ENCODE results near the gene UNK. TPM values are rescaled to one million over a fixed set of nuclear protein-coding genes. Genes with fewer than 3 reads are reported as not detected.

Gene UNK
- total and polyA plus RNA-seq, 7 donors: 12.7 to 29.6 (median 23.5) TPM

DNA sequence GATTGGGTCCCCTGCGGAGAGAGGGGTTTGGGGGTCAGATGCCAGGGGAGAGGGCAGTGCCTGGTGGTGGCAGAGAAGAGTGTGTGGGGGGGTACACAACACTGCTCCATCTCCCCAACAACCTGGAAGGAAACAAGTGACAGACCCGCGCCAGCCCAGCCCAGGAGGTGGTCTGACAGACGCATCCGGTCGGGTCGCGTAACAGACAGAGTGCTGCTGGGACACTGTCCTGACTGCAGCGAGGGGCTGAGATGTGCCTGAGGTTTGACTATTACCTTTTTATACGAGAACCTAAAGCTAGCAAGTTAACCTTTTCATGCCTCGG is 43.4 kb downstream of the UNK start:
- Histone ChIP-seq H3K36me3 (peaks cover 8 to 41% (median 12%) of the 10 kb centered on the region in 4 donors), H3K27ac (peak overlapping the region; percentile 72 to 86 (median 85)), H3K9me3 (no peaks in the 10 kb centered on the region), H3K27me3 (no peaks in the 10 kb centered on the region), H3K4me3 (peak overlapping the region; percentile 22 to 49 (median 43)), H3K4me1 (peaks cover 0 to 24% (median 17%) of the 10 kb centered on the region in 4 donors)
- TF ChIP-seq POLR2AphosphoS5 (IDR thresholded peaks at IDR 0.05) (no peak), POLR2A (IDR thresholded peaks at IDR 0.05) (no peak), EP300 (IDR thresholded peaks at IDR 0.05) (no peak)
- TF ChIP-seq, protein P1, sequence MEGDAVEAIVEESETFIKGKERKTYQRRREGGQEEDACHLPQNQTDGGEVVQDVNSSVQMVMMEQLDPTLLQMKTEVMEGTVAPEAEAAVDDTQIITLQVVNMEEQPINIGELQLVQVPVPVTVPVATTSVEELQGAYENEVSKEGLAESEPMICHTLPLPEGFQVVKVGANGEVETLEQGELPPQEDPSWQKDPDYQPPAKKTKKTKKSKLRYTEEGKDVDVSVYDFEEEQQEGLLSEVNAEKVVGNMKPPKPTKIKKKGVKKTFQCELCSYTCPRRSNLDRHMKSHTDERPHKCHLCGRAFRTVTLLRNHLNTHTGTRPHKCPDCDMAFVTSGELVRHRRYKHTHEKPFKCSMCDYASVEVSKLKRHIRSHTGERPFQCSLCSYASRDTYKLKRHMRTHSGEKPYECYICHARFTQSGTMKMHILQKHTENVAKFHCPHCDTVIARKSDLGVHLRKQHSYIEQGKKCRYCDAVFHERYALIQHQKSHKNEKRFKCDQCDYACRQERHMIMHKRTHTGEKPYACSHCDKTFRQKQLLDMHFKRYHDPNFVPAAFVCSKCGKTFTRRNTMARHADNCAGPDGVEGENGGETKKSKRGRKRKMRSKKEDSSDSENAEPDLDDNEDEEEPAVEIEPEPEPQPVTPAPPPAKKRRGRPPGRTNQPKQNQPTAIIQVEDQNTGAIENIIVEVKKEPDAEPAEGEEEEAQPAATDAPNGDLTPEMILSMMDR (IDR thresholded peaks at IDR 0.05): no peak
- intact Hi-C loops (cut with DNase I): loop anchor here (5.0 to 10.0 kb wide), 2 partner anchors 66 to 257 kb away; no protein-coding TSS in a partner anchor
- DNase-seq: no peak
- WGBS, 2 donors: 61 to 68% methylated on average over 11 of the region's 11 CpGs

DNA sequence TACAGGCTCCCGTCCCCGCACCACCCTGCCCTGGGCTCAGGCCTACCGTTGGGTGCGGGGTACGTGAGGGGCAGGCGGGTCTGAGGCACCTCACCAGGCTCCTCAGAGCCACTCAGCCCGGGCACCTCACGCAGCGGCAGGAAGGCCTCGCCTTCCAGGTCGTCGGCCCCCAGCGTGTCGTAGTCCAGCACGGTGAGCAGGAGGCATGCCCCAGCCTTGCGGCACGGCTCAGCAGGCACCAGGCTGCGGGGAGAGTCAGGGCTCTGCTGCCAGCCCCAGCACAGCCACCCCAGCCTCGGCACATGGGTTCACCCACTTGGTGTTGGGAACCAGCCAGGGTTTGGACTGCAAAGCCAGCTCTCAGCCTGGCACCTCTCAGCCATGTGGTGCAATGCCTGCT is 44.1 kb downstream of the UNK start:
- Histone ChIP-seq H3K27ac (peak overlapping the region in 3 of 4 donors; percentile 85 to 86 (median 85)), H3K36me3 (peaks cover 1 to 36% (median 5%) of the 10 kb centered on the region in 4 donors), H3K4me1 (peaks cover 0 to 24% (median 18%) of the 10 kb centered on the region in 4 donors), H3K27me3 (no peaks in the 10 kb centered on the region), H3K4me3 (no peak overlapping the region), H3K9me3 (no peaks in the 10 kb centered on the region)
- no peak for DNase-seq
- 93% methylated on average over 19 of the region's 19 CpGs for WGBS, 2 donors
- intact Hi-C loops (cut with DNase I): loop anchor here (5.0 to 10.0 kb wide), 2 partner anchors 66 to 256 kb away; no protein-coding TSS in a partner anchor
- TF ChIP-seq POLR2AphosphoS5 (IDR thresholded peaks at IDR 0.05) (no peak), EP300 (IDR thresholded peaks at IDR 0.05) (no peak), POLR2A (IDR thresholded peaks at IDR 0.05) (no peak)
- TF ChIP-seq, protein P1 (IDR thresholded peaks at IDR 0.05): no peak

DNA sequence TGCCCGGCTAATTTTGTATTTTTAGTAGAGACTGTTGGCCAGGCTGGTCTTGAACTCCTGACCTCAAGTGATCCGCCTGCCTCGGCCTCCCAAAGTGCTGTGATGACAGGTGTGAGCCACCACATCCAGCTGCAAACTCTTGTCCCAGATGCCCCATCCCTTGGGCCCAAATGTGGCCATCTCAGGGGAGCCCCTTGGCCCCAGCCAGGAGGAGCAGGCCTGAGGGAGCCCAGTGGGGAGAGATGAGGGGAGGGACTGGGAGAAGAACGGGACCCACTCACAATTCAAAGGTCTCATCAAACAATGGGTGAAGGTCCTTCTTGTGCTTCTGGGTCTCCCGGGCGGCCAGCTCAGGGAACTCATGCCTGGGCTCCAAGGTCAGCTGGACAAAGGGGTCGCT is 45.1 kb downstream of the UNK start:
- H3K9me3 ChIP-seq: no peaks in the 10 kb centered on the region
- H3K36me3 ChIP-seq: peaks cover 0 to 33% (median 0%) of the 10 kb centered on the region in 4 donors
- no peaks in the 10 kb centered on the region for H3K27me3 ChIP-seq
- H3K4me3 ChIP-seq: no peak overlapping the region
- no peak overlapping the region for H3K27ac ChIP-seq
- no peak for TF ChIP-seq POLR2AphosphoS5 (IDR thresholded peaks at IDR 0.05)
- no peak for TF ChIP-seq POLR2A (IDR thresholded peaks at IDR 0.05)
- TF ChIP-seq EP300 (IDR thresholded peaks at IDR 0.05): no peak
- H3K4me1 ChIP-seq: peaks cover 0 to 24% (median 18%) of the 10 kb centered on the region in 4 donors
- intact Hi-C loops (cut with DNase I): loop anchor here (5.0 to 10.0 kb wide), 2 partner anchors 67 to 255 kb away; no protein-coding TSS in a partner anchor
- WGBS, 2 donors: 81 to 93% methylated on average over 7 of the region's 7 CpGs
- no peak for DNase-seq

DNA sequence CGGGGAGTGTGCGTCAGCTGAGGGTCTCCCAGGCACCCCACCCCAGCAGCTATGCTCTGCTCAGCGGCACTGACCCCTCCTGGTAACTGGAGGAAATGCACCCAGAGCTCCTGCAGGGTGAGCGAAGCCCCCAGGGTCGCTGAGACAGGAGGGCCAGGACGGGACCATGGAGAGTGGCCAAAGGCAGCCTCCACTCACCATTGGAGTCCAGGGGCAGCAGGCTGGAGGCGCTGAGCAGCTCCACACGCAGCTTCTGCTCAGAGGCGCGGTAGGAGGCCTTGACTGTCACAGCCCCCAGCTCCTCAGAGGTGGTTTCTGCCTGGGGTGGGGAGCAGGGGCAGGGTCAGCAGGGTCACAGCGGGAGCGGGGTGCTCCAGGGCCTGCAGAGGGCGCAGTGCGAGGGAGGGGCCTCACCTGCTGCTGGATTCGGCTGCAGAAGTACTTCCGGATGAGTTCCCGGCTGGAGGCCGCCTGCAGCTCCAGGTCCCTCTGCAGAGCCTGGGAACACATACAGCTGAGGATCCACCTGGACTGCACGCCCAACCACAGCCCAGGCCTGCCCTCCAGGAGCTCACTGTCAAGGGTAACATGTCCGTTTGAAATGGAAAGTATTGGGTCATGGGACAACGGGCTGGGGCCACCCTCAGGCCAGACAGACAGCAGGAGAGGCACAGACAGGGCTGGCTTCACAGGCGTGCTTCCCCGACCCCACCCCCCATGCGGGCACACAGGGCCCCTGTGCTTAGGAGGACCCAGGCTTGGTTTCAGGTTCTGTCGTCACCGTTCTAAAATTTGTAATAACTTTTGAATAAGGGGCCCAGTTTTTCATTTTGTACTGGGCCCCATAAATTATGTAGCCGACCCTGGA is 45.8 kb downstream of the UNK start:
- peak; percentile 63 for DNase-seq
- 42 to 81% methylated on average over 27 of the region's 27 CpGs for WGBS, 2 donors
- intact Hi-C loops (cut with DNase I): no loop called here
- Histone ChIP-seq H3K4me3 (no peak overlapping the region), H3K27me3 (no peaks in the 10 kb centered on the region), H3K9me3 (no peaks in the 10 kb centered on the region), H3K36me3 (peaks cover 0 to 26% (median 0%) of the 10 kb centered on the region in 4 donors), H3K27ac (no peak overlapping the region), H3K4me1 (peaks cover 0 to 28% (median 23%) of the 10 kb centered on the region in 4 donors)
- TF ChIP-seq POLR2A (IDR thresholded peaks at IDR 0.05): no peak
- TF ChIP-seq, protein P1 (IDR thresholded peaks at IDR 0.05): peak in 2 of 4 experiments; percentile 23 to 38
- no peak for TF ChIP-seq POLR2AphosphoS5 (IDR thresholded peaks at IDR 0.05)

DNA sequence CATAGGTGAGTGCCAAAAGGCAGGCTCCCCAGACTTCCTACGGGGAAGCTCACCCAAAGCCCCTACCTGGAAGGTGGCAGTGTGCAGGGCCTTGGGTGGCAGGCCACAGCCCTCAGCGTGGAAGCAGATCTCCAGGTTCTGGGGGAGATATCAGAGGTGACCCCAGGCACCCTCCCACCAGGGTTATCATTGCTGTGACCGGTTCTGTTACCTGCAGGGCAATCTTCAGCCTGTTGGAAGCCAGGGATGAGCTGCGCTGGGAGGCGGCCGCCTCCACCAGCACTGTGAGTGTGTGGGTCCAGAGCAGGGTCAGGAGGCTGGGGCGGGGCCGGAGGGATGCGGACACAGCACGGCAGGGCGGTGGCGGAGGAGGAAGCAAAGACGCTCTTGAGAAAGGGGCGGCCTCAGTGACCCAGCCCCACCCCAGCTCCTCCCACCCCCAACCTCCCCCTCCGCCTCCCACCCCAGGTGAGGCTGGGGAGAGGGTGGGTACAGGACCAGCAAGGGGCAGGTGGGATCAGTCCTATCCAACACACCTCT is 46.5 kb downstream of the UNK start:
- Histone ChIP-seq H3K4me3 (no peak overlapping the region), H3K36me3 (peaks cover 0 to 26% (median 0%) of the 10 kb centered on the region in 4 donors), H3K4me1 (peaks cover 0 to 31% (median 28%) of the 10 kb centered on the region in 4 donors), H3K27me3 (no peaks in the 10 kb centered on the region), H3K9me3 (no peaks in the 10 kb centered on the region), H3K27ac (peak overlapping the region in 1 of 4 donors; percentile 70)
- DNase-seq: no peak
- intact Hi-C loops (cut with DNase I): no loop called here
- TF ChIP-seq, protein P1 (IDR thresholded peaks at IDR 0.05): no peak
- no peak for TF ChIP-seq POLR2AphosphoS5 (IDR thresholded peaks at IDR 0.05)
- no peak for TF ChIP-seq EP300 (IDR thresholded peaks at IDR 0.05)
- no peak for TF ChIP-seq POLR2A (IDR thresholded peaks at IDR 0.05)
- 34 to 75% methylated on average over 15 of the region's 15 CpGs for WGBS, 2 donors

Measured in sigmoid colon (tissue), 7 donors.